OCI-LY3 (cell line): ENCODE results near the gene HIF3A.

Experiments used
- EZH2phosphoT487 ChIP-seq: fragments of 200-600 bp; shearing (Covaris generic); IDR thresholded peaks from 2 replicates; pipeline ENCODE4 v1.6.1; 2018; ENCODE audit warnings: antibody characterized with exemption, mixed run types, low read depth
- TF ChIP-seq, protein P1 (sequence below): fragments of 200-600, 300-600 bp; sonication (generic); IDR thresholded peaks from 2 replicates; pipeline ENCODE4 v1.5.1; 2014; ENCODE audit warnings: antibody characterized with exemption, low read length, low read depth

DNA sequence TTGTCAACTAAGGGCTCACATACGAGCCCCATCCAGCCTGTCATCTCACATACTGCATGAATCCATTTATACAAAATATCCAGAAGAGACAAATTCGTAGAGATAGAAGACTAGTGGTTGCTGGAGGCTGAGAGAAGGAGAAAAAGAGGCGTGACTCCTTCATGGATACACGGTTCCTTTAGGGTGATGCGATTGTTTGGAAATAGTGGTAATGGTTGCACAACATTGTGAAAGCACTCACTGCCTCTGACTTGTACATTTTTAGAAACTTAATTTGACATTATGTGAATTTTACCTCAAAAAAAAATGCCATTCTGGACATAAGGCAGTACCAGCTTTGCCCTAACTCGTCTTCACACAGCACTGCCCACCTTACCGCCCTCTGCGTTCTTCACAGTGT lies 40.0 kb upstream of the HIF3A start:
- TF ChIP-seq, protein P1, sequence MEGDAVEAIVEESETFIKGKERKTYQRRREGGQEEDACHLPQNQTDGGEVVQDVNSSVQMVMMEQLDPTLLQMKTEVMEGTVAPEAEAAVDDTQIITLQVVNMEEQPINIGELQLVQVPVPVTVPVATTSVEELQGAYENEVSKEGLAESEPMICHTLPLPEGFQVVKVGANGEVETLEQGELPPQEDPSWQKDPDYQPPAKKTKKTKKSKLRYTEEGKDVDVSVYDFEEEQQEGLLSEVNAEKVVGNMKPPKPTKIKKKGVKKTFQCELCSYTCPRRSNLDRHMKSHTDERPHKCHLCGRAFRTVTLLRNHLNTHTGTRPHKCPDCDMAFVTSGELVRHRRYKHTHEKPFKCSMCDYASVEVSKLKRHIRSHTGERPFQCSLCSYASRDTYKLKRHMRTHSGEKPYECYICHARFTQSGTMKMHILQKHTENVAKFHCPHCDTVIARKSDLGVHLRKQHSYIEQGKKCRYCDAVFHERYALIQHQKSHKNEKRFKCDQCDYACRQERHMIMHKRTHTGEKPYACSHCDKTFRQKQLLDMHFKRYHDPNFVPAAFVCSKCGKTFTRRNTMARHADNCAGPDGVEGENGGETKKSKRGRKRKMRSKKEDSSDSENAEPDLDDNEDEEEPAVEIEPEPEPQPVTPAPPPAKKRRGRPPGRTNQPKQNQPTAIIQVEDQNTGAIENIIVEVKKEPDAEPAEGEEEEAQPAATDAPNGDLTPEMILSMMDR = no peak
- TF ChIP-seq EZH2phosphoT487 = no peak
